Measurements from ENCODE around the gene TLE2.
A peak's percentile ranks its signal among the peaks of the same experiment; 100 is the strongest.

Gene TLE2

DNA sequence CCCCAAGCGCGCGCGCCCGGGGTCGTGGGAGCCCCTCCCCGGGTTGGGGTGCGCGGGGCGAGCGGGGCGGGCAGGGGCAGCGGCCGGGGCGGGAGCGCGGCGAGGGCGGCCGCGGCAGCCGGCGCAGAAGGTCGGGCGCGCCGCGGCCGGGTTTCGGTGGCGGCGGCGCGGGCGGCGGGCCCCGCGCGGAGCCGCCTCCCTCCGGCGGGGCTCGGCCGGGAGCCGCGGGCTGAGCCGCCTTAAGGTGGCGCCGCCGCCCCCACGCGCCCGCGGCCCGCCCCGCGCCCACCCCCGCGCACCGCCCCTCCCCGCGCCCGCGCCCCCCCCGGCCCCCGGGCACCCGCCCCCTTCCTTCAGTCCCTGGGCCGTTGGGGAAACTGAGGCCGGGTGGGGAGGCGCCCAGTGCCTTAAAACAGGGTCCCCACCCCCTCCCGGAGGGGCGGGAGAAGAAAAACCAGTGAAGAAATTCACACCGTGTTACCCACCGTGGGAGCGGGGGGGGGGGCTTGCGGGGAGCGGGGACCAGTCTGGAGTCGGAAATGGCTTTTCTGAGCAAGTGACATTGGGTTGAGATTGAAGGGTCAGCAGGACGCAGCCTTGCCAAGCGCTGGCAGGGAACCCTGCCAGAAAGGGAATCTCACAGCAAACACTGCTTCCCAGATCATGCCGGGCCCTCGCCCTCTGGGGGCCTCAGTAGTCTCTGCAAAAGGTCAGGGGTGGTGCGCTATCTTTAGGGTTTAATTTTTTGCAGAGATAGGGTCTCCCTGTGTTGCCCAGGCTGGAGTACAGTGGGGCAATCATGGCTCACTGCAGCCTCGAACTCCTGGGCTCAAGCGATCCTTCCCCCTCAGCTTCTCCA is at the start of gene TLE2:
TLE2 (minus strand) TSS at position 216 of the 859 bp plus-strand sequence. CDS start 376 bp downstream, outside the sequence.
- Histone ChIP-seq H3K9ac (ENCODE audit: low read length in 2 of 2) (peak within 1 kb of the TSS; percentile 51 to 80), H3K36me3 (ENCODE audit: control insufficient read depth in 2 of 2, insufficient read depth in 2 of 2, low read length in 2 of 2) (peaks cover 0 to 2% of the 10 kb centered on the region in 2 donors), H3K27ac (ENCODE audit: low read length) (peak within 1 kb of the TSS; percentile 37), H3K27me3 (ENCODE audit: control insufficient read depth in 1 of 2, insufficient read depth in 2 of 2, low read length in 2 of 2) (no peaks in the 10 kb centered on the region), H3K4me1 (ENCODE audit: control insufficient read depth, insufficient read depth, low read length) (peaks cover 11% of the 10 kb centered on the region), H3K9me3 (ENCODE audit: control insufficient read depth in 2 of 2, low read length in 2 of 2) (no peaks in the 10 kb centered on the region), H3K4me3 (ENCODE audit: low read length in 2 of 2) (peak within 1 kb of the TSS; percentile 59 to 77)

DNA sequence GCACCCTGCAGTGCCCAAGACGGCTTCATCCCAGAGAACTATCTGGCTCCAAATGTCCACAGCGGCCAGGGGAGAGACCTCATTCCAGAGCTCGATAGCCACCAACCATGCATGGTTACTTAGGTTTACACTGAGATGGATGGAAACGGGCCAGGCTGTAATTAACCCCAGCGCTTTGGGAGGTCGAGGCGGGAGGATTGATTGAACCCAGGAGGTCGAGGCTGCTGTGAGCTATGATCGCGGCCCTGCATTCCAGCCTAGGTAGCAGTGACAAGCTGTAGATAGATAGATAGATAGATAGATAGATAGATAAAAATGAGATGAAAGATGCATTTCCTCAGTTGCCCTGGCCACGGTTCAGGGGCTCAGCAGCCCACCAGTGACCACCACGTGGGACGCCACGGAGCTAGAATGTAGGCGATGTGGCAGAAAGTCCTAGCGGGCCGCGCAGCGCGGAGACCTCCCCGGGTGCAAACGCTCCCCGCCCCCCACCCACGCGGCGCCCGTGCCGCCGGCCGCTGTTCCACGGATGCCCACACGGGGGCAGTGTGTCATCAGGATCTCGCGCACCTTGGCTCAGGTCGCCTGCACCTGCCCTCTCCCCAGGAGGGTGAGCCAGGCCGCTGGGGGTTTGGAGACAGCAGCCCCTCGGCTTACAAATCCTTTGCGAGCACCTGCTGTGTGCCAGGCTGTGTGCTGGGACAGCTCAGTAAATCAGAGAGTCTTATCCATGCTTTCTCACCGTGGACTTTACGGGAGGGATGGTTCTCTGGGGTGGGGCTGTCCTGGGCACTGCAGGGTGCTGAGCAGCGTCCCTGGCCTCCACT is 46.7 kb upstream of the TLE2 start:
- no peak overlapping the region for H3K9ac ChIP-seq (ENCODE audit: low read length in 2 of 2)
- peaks cover 23% of the 10 kb centered on the region for H3K4me1 ChIP-seq (ENCODE audit: control insufficient read depth, insufficient read depth, low read length)
- H3K4me3 ChIP-seq (ENCODE audit: low read length in 2 of 2): peak overlapping the region; percentile 12 to 44
- H3K27me3 ChIP-seq (ENCODE audit: control insufficient read depth in 1 of 2, insufficient read depth in 2 of 2, low read length in 2 of 2): no peaks in the 10 kb centered on the region
- no peaks in the 10 kb centered on the region for H3K9me3 ChIP-seq (ENCODE audit: control insufficient read depth in 2 of 2, low read length in 2 of 2)
- H3K27ac ChIP-seq (ENCODE audit: low read length): no peak overlapping the region
- no peaks in the 10 kb centered on the region for H3K36me3 ChIP-seq (ENCODE audit: control insufficient read depth in 2 of 2, insufficient read depth in 2 of 2, low read length in 2 of 2)

DNA sequence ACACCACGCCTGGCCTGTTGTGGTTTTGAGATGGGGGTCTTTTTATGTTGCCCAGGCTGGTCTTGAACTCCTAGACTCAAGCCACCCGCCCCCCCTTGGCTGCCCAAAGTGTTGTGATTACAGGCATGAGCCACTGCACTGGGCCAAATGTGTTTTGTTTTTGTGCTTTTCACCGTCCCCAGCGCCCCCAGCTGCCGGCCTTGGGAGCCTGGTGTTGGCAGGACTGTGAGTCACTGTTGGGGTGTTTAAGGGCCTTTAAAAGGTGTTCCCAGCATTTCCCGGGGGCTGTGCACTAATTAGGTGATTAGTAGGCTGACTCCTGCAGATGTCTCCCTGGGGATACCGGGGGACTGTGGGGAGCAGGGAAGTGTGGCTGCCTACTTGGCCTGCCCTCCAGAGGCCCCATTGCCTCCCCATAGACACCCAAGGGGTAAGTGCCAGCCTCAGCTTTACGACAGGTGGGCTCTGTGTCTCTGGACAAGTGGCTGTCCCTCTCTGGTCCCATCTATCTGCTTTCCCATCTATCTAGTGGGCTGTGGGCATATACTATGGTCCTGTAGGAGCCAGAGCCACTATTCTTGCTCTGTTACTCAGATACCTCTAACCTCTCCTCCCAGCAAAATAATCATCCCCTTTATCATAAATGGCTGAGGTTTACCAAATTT is 45.0 kb upstream of the TLE2 start:
- Histone ChIP-seq H3K27ac (ENCODE audit: low read length) (no peak overlapping the region), H3K9me3 (ENCODE audit: control insufficient read depth in 2 of 2, low read length in 2 of 2) (no peaks in the 10 kb centered on the region), H3K9ac (ENCODE audit: low read length in 2 of 2) (no peak overlapping the region), H3K4me3 (ENCODE audit: low read length in 2 of 2) (no peak overlapping the region), H3K36me3 (ENCODE audit: control insufficient read depth in 2 of 2, insufficient read depth in 2 of 2, low read length in 2 of 2) (no peaks in the 10 kb centered on the region), H3K4me1 (ENCODE audit: control insufficient read depth, insufficient read depth, low read length) (peaks cover 20% of the 10 kb centered on the region), H3K27me3 (ENCODE audit: control insufficient read depth in 1 of 2, insufficient read depth in 2 of 2, low read length in 2 of 2) (no peaks in the 10 kb centered on the region)

DNA sequence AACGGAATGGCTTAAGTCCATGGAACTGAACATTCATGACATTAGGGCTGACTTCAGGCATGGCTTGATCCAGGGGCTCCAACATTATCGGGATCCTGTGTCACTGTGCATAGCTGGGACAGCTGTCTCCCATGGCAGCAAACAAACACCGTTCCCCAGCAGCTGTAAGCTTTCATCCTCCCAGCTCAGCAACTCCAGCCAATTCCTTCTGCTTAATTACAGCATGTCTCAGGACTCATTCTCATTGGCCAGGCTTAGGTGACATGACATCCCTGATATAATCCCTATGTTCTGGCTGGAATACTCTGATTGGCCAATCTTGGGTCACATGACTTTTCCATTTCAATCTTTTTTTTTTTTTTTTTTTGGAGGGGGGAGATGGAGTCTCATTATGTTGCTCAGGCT is 44.1 kb upstream of the TLE2 start:
- H3K36me3 ChIP-seq (ENCODE audit: control insufficient read depth in 2 of 2, insufficient read depth in 2 of 2, low read length in 2 of 2): no peaks in the 10 kb centered on the region
- peaks cover 20% of the 10 kb centered on the region for H3K4me1 ChIP-seq (ENCODE audit: control insufficient read depth, insufficient read depth, low read length)
- no peak overlapping the region for H3K4me3 ChIP-seq (ENCODE audit: low read length in 2 of 2)
- no peaks in the 10 kb centered on the region for H3K9me3 ChIP-seq (ENCODE audit: control insufficient read depth in 2 of 2, low read length in 2 of 2)
- no peak overlapping the region for H3K9ac ChIP-seq (ENCODE audit: low read length in 2 of 2)
- no peaks in the 10 kb centered on the region for H3K27me3 ChIP-seq (ENCODE audit: control insufficient read depth in 1 of 2, insufficient read depth in 2 of 2, low read length in 2 of 2)
- no peak overlapping the region for H3K27ac ChIP-seq (ENCODE audit: low read length)

DNA sequence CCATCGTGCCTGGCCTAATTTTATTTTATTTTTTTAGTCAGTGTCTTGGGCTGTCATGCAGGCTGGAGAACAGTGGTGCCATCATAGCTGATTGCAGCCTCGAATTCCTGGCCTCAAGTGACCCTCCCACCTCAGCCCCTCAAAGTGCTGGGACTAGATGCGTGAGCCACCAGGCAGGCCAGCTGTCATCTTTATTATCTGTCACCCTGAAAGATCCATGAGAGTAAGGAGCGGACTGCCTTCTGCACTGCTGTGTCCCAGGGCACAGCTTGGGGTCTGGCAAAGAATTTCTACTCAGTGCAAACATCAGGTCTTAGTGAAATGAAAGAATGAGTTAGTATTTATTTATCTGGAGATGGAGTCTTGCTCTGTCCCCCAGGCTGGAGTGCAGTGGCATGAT is 42.7 kb upstream of the TLE2 start:
- no peaks in the 10 kb centered on the region for H3K27me3 ChIP-seq (ENCODE audit: control insufficient read depth in 1 of 2, insufficient read depth in 2 of 2, low read length in 2 of 2)
- H3K4me1 ChIP-seq (ENCODE audit: control insufficient read depth, insufficient read depth, low read length): peaks cover 20% of the 10 kb centered on the region
- H3K9me3 ChIP-seq (ENCODE audit: control insufficient read depth in 2 of 2, low read length in 2 of 2): no peaks in the 10 kb centered on the region
- no peaks in the 10 kb centered on the region for H3K36me3 ChIP-seq (ENCODE audit: control insufficient read depth in 2 of 2, insufficient read depth in 2 of 2, low read length in 2 of 2)
- no peak overlapping the region for H3K4me3 ChIP-seq (ENCODE audit: low read length in 2 of 2)
- no peak overlapping the region for H3K9ac ChIP-seq (ENCODE audit: low read length in 2 of 2)
- no peak overlapping the region for H3K27ac ChIP-seq (ENCODE audit: low read length)

DNA sequence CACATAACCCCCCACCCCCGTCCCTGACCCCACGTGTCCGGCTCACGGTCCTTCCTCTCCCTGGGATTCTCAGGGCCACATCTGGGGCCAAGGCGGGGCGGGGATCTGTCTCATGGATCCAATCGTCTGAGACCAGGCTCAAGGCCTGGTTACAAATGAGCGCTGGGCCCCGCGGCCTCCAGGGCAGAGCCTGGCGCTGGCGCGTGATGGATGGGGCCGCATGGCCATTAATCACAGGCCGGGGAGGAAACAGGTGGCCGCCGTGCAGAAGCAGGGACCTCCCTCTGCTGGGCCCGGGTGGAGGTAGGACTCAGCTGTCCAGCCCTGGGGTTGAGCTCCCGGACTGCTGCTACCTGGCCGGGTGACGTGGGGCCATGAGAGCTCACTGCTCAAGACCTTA is 39.0 kb upstream of the TLE2 start:
- Histone ChIP-seq H3K27me3 (ENCODE audit: control insufficient read depth in 1 of 2, insufficient read depth in 2 of 2, low read length in 2 of 2) (no peaks in the 10 kb centered on the region), H3K9ac (ENCODE audit: low read length in 2 of 2) (no peak overlapping the region), H3K36me3 (ENCODE audit: control insufficient read depth in 2 of 2, insufficient read depth in 2 of 2, low read length in 2 of 2) (no peaks in the 10 kb centered on the region), H3K4me1 (ENCODE audit: control insufficient read depth, insufficient read depth, low read length) (peaks cover 7% of the 10 kb centered on the region), H3K27ac (ENCODE audit: low read length) (no peak overlapping the region), H3K9me3 (ENCODE audit: control insufficient read depth in 2 of 2, low read length in 2 of 2) (no peaks in the 10 kb centered on the region), H3K4me3 (ENCODE audit: low read length in 2 of 2) (no peak overlapping the region)

DNA sequence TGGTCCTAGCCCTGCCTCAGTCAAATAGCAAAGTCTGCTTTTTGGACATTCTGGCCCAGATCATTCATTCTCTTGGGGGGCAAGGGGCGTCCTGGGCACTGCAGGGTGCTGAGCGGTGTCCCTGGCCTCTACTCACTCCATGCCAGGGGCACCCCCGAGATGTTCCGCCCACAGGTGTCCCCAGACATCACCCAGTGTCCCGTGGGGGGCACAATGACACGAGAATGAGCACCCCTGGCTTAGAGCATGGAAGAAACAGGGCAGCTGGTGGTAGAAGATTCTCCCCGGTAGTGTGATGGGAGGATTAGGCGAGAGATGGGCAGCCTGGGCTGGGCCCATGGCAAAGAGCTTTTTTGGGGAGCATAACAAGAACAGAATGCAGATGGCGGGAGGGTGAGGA is 38.5 kb upstream of the TLE2 start:
- no peak overlapping the region for H3K27ac ChIP-seq (ENCODE audit: low read length)
- no peaks in the 10 kb centered on the region for H3K9me3 ChIP-seq (ENCODE audit: control insufficient read depth in 2 of 2, low read length in 2 of 2)
- no peaks in the 10 kb centered on the region for H3K27me3 ChIP-seq (ENCODE audit: control insufficient read depth in 1 of 2, insufficient read depth in 2 of 2, low read length in 2 of 2)
- no peak overlapping the region for H3K9ac ChIP-seq (ENCODE audit: low read length in 2 of 2)
- H3K4me3 ChIP-seq (ENCODE audit: low read length in 2 of 2): no peak overlapping the region
- H3K36me3 ChIP-seq (ENCODE audit: control insufficient read depth in 2 of 2, insufficient read depth in 2 of 2, low read length in 2 of 2): no peaks in the 10 kb centered on the region
- peaks cover 8% of the 10 kb centered on the region for H3K4me1 ChIP-seq (ENCODE audit: control insufficient read depth, insufficient read depth, low read length)

DNA sequence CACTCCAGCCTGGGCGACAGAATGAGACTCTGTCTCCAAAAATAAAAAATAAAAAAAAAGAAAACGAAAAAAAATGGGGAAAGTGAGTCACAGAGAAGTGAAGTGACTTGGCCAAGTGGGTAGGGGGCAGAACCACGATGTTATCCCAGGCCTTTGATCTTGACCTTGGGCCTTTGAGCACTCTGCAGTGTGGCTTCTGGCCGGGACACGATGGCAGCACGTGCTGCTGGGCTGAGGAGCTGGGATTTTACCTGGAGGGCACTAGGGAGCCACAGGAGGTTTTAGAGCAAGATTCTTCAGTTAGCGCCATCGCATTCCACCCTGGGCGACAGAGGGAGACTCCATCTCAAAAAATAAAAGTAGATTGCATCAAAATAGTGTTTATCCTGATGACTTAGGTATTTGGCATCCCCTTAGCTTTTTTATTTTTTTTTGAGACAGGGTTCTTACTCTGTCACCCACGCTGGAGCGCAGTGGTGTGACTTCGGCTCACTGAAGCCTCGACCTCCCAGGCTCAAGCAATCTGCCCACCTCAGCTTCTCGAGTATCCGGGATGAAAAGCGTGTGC is 37.5 kb upstream of the TLE2 start:
- no peaks in the 10 kb centered on the region for H3K36me3 ChIP-seq (ENCODE audit: control insufficient read depth in 2 of 2, insufficient read depth in 2 of 2, low read length in 2 of 2)
- peaks cover 8% of the 10 kb centered on the region for H3K4me1 ChIP-seq (ENCODE audit: control insufficient read depth, insufficient read depth, low read length)
- no peak overlapping the region for H3K27ac ChIP-seq (ENCODE audit: low read length)
- no peaks in the 10 kb centered on the region for H3K9me3 ChIP-seq (ENCODE audit: control insufficient read depth in 2 of 2, low read length in 2 of 2)
- H3K27me3 ChIP-seq (ENCODE audit: control insufficient read depth in 1 of 2, insufficient read depth in 2 of 2, low read length in 2 of 2): no peaks in the 10 kb centered on the region
- H3K9ac ChIP-seq (ENCODE audit: low read length in 2 of 2): no peak overlapping the region
- H3K4me3 ChIP-seq (ENCODE audit: low read length in 2 of 2): no peak overlapping the region

DNA sequence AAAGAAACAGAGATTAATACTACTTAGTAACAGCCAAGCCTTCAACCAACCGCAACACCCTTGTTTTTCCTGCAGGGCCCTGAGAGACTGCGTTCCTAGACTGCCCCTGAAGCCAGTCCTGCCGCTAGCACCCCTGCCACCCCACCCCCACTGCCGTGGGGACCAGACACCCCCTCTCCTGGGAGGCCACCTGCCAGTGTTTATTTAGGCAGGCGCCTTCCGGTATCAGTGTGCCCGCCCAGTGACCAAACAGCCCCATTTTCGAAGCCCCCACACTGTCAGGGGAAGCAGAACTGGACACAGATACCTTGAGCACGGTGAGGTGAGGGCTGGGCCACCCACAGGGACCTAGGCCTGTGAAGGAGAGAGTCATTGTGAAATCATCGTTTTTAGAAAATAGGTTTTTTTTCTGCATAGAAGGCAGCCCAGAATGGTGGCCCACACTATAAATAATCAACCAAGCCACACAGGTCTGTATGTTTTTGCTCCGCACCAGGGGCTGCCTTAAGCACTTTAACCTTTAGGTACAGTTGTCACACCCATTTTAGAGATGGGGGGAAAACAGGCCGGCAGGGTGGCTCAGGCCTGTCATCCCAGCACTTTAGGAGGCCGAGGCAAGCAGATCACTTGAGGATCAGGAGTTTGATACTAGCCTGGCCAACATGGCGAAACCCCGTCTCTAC is 36.7 kb upstream of the TLE2 start:
- peaks cover 11% of the 10 kb centered on the region for H3K4me1 ChIP-seq (ENCODE audit: control insufficient read depth, insufficient read depth, low read length)
- no peak overlapping the region for H3K4me3 ChIP-seq (ENCODE audit: low read length in 2 of 2)
- H3K9ac ChIP-seq (ENCODE audit: low read length in 2 of 2): no peak overlapping the region
- no peaks in the 10 kb centered on the region for H3K36me3 ChIP-seq (ENCODE audit: control insufficient read depth in 2 of 2, insufficient read depth in 2 of 2, low read length in 2 of 2)
- H3K27ac ChIP-seq (ENCODE audit: low read length): no peak overlapping the region
- no peaks in the 10 kb centered on the region for H3K27me3 ChIP-seq (ENCODE audit: control insufficient read depth in 1 of 2, insufficient read depth in 2 of 2, low read length in 2 of 2)
- H3K9me3 ChIP-seq (ENCODE audit: control insufficient read depth in 2 of 2, low read length in 2 of 2): no peaks in the 10 kb centered on the region

DNA sequence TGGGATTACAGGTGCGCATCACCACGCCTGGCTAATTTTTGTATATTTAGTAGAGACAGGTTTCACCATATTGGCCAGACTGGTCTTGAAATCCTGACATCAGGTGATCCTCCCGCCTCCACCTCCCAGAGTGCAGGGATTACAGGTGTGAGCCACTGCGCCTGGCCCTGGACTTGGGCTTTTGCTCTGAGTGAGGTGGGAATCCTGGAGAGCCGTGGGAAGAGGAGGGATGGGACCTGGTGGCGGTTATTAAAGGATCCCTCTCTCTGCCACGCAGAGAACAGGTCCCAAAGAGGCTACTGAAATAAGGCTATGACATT is 34.9 kb upstream of the TLE2 start:
- no peaks in the 10 kb centered on the region for H3K9me3 ChIP-seq (ENCODE audit: control insufficient read depth in 2 of 2, low read length in 2 of 2)
- H3K9ac ChIP-seq (ENCODE audit: low read length in 2 of 2): no peak overlapping the region
- H3K36me3 ChIP-seq (ENCODE audit: control insufficient read depth in 2 of 2, insufficient read depth in 2 of 2, low read length in 2 of 2): peaks cover 0 to 5% of the 10 kb centered on the region in 2 donors
- H3K4me1 ChIP-seq (ENCODE audit: control insufficient read depth, insufficient read depth, low read length): peaks cover 17% of the 10 kb centered on the region
- no peak overlapping the region for H3K4me3 ChIP-seq (ENCODE audit: low read length in 2 of 2)
- H3K27me3 ChIP-seq (ENCODE audit: control insufficient read depth in 1 of 2, insufficient read depth in 2 of 2, low read length in 2 of 2): no peaks in the 10 kb centered on the region
- peak overlapping the region; percentile 11 for H3K27ac ChIP-seq (ENCODE audit: low read length)

Data from stomach smooth muscle (tissue), 2 donors.